HG02840 (cell line): ENCODE results near the gene DTNA.

Experiments
- ATAC-seq: cut with Tn5 transposase; IDR thresholded peaks from one replicate; pipeline ENCODE4 v1.9.1; 2021; ENCODE audit warnings: mild to moderate bottlenecking, moderate library complexity, moderate number of reproducible peaks; ENCODE audit not compliant: unreplicated experiment, low FRiP score

Gene DTNA

DNA sequence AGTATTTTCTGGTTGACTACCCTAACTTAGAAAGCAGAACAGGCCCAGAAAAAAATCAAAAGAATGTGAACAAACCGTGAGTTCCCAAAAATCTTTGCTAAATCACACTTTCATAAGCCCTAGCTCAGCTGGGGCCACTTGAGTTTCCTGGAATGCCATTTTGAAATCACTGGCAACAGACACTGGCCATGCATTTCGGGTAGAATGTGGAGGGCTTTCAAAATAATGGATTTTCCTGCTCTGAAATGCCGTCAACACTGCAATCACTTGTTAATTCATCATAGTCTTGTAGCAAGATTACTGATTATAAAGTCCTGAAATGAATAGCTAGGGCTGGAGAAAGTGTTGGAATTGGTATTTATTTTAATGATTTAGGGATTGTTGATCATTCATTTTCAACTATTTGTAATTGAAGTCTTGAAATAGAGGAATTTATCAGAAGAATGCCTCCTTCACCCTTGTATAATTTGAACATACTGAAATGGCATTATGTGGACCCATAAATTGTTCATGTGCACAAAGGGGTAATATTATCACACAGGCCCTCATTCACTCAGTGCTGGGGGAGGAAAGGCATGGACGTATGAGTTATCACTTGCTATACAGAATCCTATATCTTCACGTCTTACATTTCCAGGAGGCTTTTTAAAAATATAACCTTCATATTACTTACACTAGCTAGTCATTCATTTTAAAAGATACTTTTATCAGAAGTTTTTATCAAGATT lies 134.8 kb downstream of the DTNA start:
- ATAC-seq: no peak

DNA sequence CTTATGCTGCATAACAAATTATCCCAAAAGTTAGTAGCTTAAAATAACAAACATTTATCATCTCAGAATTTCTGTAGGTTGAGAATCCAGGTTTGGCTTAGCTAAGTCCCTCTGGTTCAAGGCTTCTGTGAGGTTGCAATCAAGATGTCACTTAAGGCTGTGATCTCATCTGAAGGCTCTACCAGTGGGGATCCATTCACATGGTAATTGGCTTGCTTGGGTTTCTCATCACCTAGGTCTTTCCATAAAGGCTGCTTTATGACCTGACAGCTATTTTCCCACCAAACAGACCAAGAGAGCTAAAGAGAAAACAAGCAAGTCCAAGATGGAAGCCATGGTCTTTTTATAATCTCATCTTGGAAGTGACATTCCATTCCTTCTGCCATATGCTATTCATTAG lies 137.3 kb downstream of the DTNA start:
- no peak for ATAC-seq

DNA sequence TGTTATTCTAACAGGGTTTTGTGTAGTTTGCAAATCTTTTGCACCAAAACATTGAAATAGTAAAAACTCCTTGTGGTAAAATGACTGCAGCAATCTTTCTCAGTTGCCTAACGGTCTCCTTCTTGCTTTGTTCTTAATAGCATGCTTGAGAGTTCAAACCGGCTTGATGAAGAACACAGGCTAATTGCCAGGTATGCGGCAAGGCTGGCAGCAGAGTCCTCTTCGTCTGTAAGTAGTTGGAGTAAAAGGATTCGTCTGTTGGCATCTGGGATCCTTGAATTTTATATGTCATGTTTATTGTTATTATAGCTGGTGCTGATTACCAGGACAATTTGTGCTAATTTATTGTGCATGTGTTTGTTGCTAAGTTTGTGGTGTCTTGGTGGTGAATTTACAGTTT lies 138.1 kb downstream of the DTNA start:
- ATAC-seq: no peak

DNA sequence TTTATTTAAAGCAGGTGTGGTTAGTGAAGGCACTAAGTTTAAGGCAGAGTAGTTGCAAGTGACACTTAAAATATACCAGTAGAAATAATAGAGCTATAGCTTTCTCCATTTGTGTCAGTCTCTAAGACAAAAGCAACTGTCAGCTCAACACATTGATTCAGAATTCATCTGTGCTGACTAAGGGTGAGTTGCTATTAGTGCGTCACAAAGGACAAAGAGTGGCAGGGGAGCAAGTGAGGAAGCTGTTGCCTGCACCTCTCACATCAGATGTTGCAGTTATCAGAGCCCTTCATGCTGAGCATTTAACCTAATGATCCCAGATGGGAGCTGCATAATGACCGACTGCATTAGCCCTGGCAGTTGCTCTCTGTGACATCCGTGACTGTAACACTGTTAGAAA lies 138.6 kb downstream of the DTNA start:
- no peak for ATAC-seq

DNA sequence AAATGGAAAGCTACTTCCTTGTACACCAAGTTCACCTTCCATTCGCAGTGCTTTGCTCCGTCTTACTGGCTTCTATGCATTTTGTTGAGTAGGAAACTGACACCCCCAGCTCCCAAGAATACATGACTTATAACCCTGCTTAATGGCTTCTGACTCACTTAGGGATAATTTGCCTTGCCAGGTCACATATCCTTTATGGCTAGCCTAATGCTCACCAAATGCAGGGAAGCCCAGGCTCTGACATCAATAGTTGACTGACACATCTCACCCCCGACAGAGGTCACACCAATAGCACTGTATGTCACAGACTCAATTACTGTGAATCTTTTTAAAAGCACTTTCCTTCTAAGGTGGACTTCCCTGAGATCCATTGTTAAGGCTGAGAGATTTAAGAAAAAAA lies 147.2 kb downstream of the DTNA start:
- ATAC-seq: no peak

DNA sequence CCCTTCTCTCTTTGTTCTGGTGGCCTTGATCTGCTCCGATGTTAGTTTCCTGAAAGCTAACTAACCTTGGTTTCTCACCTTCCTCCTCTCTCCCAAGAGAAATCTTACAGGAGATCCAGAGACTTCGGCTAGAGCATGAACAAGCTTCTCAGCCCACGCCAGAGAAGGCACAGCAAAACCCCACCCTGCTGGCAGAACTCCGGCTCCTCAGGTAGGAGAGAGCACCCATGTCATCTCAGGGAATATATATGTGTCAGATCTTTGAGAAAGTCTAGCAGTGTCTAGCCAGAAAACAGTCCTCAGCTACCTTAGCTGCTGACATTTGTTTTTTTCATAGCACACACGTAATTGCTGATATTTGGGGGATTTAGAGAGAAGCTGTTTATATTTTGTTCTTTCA lies 148.1 kb downstream of the DTNA start:
- ATAC-seq: no peak

DNA sequence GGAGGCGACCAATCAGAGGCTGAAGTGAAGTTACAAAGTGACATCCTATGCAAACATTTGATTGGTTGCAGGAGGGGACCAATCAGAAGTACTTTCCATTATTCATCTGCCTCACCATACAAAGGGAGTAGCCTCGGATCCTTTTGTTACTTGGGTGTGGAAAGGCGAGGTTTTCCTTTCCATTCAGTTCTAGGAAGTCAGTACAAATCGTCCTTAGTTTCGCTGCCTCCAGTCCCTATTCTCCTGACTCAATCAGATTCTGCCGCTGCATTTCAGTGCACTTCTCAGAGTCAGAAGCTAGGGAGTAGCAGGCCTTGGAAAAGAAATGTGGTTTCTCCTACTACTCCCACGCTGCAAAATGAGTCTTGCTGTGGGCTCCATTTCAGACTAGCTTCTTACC lies 149.4 kb downstream of the DTNA start:
- ATAC-seq: no peak

DNA sequence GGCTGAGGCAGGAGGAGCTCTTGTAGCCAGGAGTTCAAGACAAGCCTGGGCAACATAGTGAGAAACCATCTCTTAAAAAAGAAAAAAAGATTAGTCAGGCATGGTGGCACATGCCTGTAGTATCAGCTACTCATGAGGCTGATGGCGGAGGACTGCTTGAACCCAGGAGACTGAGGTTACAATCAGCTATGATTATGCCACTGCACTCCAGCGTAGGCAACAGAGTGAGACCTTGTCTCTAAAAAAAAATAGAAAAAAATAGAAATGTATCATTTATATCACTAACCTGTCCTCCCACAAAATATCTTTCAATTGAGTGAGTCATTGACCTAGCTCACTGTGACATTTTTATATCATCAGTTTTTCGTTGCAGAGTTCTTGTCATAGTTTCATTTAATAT lies 152.5 kb downstream of the DTNA start:
- ATAC-seq: no peak

DNA sequence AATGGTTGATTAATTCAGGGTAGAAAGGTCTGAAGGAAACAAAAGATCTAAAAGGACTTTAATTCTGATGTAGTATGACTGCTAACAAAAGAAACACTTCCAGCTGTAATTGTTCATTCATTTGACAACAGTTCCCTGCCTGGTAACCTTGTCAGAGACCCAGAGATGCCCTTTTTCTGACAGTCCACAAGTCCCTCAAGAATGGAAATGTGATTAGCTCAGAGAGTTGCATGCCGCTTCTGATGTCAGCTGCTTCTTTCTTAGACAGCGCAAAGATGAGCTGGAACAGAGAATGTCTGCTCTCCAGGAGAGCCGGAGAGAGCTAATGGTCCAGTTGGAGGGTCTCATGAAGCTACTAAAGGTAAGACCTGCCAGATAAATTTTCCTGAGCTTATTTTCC lies 153.6 kb downstream of the DTNA start:
- ATAC-seq: no peak

DNA sequence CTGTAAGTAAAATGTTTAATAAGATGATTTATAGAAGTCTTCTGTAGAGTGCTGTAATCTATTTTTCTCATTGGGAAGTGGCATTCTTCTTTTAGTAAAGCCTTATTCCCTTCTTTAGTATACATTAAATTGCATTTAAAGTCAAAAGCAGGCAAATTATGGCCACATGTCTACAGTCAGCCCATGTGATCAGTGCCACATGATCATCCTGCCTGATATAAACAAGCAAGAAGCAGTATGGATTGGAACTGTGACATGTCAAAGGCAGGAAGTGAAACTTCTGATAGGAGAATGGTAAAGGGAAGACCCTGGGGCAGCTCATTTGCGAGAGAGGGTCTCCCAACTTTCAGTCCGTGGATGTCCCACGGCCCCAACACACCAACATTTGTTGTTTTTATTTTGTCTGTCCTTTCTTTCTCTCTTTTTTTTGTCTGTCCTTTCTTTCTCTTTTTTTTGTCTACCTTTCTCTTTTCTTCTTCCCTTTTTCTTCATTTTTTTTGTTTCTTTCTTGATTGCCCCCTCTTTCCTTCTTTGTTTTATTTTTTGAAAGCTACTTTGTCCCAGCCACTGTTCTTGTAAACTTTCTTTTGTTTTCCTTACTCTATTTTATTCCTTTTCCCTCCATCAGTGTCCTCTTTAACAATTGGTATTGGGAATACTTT lies 154.9 kb downstream of the DTNA start:
- ATAC-seq: no peak

DNA sequence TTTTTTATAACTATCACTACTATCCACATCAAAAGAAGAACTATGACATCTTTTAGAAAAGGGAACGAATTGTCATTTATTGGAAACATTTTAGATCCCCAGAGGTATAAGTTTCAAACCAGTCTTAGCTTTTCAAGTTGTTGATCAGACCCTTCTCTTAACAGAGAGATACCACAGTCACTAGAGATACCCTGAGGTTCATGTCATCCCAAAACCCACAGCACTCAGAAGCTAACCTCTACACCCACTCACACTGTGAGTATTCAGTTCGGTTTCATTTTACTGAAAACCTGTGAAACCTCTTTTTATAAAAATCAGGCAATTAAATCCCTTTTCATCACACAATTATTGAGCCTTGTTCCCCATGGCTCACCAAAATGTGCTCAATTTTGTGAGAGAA lies 156.2 kb downstream of the DTNA start:
- ATAC-seq: no peak

DNA sequence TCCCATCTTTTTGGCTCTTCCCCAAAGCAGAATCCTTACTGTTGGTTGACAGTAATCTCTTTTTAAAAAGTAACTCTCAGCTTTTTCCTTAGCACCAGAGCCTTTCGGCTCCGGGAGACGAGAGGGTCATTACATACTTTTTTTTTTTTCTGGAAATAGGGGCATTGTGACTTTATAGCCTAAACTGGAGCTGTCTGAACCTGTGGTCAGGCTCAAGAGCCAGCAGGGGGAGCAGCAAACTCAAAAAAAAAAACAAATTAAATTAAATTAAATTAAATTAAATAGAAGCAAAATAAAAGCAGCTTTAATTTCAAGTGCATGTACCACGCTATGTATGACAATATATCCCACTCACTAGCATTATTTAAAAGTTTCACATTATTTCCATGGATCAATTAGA lies 156.6 kb downstream of the DTNA start:
- no peak for ATAC-seq

DNA sequence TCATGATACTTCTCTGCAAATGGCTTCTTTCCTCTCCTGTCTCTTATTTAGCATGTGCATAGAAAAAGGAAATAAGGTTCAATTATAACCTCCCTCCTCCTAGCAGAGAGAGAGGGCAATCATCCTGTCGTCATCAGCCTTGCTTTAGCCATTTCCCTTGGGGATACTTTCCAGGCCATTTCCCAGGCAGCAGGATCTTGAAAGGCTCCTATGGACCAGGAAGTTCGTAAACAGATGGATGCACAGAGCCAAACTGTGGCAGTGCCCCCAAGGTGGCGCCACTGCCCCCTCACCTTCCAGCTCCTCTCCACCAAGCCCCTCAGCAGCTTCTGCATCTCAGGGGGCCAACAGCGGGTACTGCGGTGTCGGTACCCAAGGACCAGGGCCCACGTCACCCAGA lies 157.4 kb downstream of the DTNA start:
- ATAC-seq: no peak

DNA sequence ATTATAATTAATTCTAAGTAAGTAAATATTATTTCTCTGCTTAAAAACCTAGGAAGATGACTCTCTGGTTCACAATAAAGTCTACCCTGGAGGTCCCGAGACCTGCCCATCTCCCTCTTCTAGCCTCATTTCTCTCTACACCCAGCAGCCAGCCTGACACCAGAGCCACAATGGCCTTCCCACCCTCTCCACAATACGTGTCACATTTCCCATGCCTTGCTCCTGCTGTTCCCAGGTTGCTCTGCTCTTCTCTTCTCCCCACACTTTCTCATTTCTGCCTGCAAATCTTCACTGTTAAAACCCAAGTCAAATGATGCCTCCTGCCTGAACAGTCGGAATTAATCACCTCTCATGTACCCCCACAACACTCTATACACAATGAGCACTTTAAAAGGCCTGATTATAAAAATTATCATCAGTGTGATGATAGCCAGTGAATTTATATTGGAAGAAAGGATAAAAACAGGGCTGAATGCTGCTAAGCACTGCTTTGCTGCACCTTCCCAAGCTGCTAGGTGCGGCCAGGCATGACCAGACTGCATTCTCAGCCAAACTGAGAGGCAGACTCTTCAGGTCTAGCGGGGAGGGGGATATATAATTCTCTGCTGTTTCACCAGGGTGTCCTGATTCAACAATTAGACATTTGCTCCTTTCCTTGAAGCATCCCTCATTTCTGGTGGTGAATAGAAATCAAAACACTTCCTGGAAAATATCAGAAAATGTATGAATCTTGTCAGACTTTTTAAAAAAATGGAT lies 160.6 kb downstream of the DTNA start:
- no peak for ATAC-seq

DNA sequence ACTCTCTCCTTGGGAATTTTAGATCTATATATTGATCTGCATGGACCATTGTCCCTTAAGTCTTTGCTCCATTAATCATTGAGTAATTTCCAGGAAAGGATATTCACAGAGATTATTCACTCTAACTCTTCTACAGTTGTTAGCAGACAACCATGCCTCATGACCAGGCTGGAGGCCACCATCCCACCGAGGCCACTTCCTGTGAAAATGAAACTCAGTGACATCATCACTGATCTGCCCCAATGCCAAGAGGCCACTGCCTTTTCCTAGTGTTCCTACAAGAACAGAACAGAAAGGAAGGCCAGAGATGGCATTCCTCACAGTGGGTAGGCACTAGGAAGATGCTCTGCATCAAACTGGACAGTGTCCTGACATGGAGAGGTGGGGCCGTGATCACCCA lies 161.3 kb downstream of the DTNA start:
- ATAC-seq: no peak

DNA sequence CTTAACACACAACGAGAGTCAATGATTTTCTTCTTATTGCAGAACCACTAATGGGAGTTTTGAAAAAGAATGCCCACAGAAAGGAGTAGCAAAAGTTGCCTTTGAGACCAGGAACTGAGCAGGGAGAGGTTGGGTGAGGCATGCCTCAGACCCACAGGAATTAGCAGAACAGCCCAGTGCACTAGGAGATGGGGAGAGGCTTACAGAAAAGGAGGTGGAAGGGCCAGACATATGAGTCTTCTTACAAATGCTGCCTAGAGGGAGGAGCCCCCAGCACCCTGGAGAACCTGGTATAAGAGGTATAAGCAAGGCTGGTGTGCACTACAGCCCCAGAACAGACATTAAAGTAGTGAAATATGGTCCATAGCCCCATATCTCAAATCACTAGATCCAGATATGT lies 162.0 kb downstream of the DTNA start:
- no peak for ATAC-seq

DNA sequence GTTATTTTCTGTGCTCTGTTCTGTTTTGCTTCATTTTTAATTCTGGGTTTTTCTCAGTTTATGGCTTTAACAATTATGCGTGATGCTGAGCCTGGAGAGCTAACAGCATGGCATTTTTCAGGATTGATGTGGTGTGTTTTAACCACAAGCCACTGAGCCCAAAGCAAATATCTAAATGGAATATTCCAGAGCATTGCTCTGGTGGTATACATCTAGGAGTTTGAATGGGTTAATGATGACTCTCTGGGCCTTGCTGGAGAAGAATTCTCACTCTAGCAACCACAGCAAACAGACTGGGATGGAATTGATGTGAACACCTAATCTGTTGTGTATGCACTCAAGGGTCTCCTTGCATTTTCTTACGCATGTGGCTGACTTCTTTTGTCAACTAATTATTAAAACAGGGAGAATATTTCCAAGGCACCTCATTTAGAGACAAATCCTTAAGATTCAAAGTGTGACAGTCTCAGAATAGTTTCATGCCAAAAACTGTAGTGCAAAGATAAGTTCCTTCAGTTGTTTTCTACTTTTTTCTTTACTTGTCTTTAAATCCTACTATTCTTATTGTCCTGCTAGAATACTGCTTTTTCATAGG lies 164.0 kb downstream of the DTNA start:
- ATAC-seq: no peak

DNA sequence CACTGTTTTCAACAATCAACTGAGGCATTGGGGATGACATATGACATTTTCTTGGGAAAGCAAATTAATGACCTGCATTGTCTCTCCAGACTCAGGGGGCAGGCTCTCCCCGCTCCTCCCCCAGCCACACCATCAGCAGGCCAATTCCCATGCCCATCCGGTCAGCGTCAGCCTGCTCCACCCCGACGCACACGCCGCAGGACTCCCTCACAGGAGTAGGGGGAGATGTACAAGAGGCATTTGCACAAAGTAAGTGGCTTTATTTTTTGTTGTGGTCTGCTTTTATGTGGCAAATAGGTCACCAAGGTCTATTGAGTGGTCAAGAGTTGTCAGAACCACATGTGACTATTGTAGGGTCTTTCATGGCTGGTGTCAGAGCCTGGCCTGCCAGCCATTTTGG lies 165.1 kb downstream of the DTNA start:
- no peak for ATAC-seq

DNA sequence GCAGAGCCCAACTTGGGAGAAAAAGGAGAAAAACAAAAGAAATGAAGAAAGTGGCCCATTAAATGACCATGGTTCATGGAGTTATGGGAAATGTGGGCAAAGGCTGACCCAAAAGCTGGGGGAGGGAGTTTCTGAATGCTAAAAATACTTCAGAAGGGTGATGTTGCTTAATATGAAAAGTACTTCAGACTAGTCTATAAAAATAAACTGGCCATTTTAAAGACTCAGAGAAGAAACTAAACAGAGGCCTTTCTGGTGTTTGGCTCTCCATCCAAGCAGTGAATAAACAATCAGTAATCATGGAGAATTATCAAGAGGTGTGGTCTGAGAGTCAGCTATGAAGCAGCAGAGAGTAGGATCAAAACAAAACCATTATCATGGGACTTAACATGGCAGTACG lies 170.3 kb downstream of the DTNA start:
- no peak for ATAC-seq

DNA sequence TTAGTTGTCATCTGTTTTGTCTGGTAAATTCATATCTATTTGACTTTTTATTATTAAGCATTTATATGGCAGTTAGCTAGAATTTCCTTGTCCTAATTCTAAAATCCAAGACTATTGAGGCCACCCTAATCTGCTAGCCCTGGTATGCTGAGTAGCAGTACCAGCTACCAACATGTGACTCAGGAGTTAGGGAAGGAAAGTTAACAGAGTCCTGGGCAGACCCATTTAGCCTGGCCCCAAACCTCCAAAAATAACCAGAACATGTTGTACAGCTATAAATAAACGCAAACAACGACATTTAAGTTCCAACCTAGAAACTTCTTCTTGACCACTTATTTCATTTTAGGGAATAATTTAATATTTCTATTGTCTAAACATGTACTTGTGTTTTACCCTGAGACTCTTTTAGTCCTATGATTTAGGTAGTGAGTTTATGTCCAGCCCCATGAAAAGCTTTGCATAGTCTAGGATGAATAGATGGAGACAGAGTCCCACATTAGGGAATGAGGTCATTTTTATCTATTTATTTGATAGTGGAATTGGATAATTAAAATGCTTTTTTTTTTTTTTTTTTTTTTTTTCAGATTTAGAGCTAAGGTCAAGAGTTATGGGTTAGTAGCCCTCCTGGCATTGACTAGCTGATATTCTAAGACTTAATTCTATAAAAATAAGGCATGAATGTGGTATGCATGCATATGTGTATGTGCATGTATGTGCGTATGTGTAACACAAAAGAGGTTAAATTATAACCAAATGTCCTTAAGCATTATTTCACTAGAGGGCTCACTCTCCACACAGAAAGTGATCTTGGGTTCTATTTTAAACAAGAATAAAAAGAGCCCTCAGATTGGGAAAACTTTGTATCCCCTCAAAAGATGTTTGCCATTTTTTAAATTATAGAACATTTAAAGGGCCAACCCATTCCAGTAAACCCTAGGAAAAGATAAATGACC lies 171.1 kb downstream of the DTNA start:
- no peak for ATAC-seq
